AG08396 (cell line): ENCODE data around the gene SEMA4D.
"Not testable (repeated sequence)": the region's sequence is repeated elsewhere in the genome, so short reads cannot be mapped to it uniquely, and the experiment has no call there.

ENCODE experiments used
- DNase-seq: peaks from one replicate; pipeline ENCODE4 v3.0.0; 2012; ENCODE audit warnings: low spot score, mixed read lengths

Gene SEMA4D

DNA sequence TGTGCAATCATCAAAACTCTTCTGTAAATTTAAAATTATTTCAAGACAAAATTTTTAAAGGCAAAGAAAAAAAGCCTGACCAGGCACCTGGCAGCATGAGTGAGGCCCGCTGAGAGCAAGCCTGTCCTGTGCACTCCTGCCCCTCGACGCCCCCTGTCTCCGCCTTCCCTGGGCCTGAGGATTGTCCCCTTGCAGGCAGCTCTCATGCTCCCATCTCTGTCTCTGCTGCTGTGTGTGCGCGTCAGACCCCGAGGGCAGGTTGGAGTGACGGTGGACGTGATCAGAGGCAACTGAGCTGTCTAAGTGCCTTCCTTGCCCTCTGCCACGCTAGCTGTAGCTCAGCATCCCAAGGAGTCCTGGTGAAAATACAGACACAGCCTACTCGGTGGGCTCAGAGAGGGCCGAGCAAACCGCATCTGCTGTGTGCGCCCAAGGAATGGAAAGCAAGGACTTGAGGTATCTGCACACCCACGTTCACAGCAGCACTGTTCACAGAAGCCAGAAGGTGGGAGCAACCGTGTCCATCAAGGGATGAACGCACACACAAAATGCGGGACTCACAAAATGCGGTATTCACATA, 114.1 kb downstream of the SEMA4D start:
- DNase-seq: no peak

DNA sequence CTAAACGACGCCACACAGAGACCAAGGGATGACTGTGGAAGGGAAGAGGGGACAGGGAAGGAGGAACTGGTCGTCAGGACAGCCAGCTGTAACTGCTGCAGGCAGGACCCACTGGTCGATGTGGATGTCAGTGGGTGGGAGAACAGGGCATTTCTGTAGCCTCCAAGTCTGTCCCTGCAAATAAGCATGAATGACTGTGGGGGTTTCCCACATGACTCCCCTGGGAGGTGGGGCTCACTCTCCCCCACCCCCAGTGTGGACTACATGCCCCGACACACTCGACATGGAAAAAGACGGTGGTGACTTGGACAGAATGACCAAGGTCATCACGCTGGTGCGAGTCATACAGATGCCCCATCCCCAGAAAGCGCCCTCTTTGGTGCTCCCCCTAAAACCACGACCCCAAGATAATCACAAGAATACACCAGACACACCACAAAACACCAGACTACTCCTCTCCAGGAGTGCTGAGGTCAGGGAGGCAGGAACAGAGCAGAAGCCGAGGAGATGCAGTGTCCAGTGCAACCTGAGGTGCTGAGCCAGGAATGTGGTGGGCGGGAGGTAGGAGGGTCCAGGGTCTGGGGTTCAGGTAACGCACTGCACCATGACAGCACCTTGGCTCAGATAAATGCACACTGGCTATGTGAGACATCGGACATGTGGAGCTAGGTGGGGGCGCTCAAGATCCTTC, 114.7 kb downstream of the SEMA4D start:
- no peak for DNase-seq

DNA sequence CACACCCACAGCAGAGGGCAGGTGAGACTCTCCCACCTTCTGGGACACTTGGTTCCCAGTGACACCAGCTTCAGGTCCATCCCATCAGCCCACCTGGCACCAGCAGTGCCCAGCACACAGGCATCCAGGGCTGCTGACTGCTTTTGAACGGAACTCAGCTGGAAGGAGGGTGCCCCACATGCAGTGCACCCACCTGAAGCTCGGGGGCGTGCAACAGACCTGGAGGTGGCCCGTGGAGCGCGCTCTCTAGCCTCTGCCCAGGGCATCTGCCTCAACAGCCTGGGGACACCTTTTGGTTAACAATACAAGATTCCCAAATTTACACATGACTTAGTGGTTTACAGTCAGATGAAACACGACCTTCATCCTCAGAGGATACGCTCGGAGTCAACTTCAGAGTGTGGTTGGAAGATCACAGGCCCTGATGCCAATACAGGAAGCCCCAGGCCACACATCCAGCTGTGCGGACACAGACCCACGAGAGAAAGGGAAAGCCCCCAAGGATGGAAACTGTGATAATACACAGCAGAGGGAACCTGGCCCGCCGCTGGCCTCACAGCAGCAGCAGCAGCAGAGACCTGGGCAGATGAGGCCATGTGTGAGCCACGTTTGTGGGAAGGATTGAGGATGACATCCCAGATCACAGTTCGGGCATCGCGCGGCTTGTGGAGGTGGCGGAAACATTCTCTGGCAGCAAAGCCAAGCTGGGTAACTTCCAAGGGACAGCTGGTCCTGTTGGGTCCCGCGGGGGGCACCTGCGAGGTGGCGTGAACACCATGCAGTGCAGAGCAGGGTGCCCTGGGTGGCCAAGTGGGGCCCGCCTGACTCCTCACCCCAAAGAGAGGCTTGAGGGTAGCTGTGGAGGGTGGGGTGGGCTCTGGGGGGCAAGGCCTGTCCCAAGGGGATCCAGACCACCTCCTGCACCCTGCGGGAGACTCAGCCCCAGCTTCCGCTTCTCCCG, 115.6 kb downstream of the SEMA4D start:
- no peak for DNase-seq

GRCh38 chr9:89381308-89381609, 116.7 kb downstream of the SEMA4D start:
- no peak for DNase-seq

DNA sequence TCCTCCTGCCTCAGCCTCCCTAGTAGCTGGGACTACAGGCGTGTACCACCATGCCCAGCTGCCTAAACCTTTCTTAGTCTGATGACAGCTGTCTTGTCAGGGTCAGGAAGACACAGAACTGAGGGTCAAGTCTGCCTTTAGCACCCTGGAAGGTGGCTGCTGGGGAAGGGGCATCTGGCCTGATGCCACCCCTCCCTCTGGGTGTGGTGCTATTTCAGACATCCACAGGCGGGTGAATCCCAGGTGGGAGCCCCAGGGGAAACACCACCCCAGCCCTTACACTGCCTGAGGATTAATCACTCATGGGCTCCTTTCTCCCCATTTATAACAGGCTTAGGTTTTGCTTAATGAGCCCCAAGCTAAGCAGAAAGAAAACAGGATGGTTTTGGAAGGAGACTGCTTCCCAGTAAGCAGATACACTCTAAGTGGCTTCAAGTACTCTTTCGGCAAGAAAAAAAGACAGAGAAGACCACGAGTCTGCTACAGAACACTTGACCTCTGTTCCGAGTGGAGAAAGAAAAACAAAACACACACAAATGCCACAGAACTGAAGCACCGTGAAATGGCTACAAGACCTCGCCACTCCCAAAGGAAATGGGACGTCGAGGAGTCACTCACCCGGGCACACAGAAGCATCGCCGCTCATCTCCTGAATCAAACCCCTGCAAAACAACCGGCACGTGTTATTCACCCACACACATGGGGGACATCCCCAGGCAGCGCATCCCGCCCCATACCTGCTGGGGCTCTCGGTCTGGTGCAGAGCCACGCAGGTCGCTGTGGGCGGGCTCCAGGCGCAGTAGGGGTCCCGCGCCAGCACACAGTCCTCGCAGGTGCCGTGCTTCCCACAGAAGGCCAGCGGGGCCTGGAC, 117.2 kb downstream of the SEMA4D start:
- DNase-seq: no peak

DNA sequence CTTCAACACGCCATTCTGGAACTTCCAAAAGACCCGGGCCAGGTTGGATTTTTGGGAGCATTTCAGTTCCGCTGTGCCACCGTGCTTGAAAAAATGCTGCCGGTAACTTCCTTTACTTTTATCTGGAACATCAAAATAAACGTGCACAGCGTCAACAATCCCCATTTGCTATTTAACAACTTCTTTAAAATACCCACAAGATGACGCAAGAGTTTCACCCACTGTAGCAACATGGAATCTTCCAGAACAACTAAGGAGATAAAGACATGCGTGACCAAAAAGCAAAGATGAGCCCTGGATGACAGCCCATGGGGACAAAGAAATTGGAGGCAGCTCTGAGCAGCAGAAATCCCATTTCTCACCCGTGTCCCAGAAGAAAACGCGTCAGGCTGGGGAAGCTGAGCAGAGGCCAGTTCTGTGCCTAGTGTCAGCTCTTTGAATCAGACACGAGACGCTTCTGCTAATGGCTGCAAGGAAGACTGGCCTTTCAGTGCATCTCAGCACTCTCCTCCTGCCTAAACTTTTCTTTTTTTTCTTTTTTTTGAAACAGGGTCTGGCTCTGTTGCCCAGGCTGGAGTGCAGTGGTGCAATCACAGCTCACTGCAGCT, 118.3 kb downstream of the SEMA4D start:
- no peak for DNase-seq

GRCh38 chr9:89379031-89379430, 118.9 kb downstream of the SEMA4D start:
- no peak for DNase-seq

GRCh38 chr9:89378541-89378940, 119.4 kb downstream of the SEMA4D start:
- no peak for DNase-seq

DNA sequence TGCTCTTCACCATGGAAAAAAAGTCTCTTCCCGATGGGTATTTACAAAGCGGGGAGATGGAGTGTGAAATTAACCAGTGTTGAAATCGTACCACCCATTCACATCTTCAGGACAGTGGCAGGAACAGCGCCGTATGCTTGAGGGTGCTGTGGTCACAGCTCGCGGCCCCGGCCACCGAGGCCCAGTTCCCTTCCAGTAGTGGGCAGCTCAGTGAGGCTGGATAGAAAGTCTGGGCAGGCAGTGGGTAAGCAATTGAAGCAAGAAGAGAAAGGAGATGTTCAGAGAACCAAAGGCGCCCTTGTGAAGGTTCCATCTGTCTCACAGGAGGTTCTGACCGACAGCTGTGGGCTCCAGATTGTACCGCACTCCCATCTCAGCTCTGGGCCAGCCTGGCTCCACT, 120.5 kb downstream of the SEMA4D start:
- DNase-seq: no peak

DNA sequence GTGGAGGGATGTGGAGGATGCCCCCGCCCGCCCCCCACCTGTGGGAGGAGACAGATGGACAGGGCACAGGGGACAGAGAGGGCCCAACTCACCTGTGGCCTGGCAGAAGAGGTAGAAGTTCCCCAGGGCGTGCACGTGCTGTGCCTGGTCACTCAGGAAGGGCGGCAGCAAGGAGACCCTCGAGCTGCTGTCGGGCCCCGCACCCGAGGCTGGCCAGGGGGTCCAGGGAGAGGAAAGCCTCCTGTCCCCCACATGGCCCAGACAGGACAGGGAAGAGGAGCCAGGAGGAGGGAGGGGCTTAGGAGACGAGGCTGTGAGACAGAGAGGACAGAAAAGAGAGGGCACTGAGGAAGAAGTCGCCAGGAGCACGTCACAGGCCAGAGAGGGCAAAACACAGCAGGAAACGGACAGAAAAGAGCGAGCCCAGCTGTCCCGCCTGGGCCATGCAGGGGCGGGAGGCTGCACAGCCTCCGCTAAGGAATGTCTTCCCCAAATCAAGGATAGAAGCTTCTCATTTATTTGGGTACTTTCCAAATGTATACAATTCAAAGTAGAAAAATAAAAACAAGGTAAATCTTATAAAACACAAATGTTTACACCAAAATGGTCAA, 121.1 kb downstream of the SEMA4D start:
- no peak for DNase-seq

DNA sequence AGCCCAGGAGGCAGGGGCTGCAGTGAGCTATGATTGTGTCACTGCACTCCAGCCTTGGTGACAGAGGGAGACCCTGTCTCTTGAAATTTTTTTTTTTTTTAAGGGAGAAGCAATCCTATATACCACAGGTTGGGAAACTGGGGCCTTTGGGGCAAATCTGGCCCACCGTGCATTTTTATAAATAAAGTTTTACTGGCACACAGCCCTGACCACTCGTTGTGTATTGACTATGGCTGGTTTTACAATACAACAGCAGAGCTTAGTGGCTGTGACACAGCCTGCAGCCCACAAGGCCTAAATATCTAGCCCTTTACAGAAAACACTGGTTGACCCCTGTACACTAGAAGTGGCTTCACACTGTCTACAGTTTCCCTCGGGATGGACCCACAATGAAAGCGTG, 121.6 kb downstream of the SEMA4D start:
- DNase-seq: no peak

GRCh38 chr9:89375191-89375760, 122.6 kb downstream of the SEMA4D start:
- no peak for DNase-seq

DNA sequence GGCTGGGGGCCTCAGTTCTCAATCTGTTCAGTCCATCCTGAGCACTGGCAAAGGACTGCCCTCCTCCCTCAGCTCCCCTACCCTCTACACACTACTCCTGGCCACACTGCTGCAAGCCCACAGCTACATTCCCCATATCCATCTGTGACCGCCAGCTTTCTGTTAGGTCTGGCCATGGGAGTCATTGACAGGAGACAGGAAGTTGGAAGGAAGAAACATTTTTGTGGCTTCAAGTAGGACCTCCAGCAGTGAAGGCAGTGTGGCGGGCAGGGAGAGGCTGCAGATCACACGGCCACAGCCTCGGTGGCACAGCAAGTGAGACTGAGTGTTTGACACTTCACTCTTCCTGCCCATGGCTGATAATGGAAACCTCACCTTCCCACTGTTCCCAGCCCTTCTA, 123.7 kb downstream of the SEMA4D start:
- no peak for DNase-seq

DNA sequence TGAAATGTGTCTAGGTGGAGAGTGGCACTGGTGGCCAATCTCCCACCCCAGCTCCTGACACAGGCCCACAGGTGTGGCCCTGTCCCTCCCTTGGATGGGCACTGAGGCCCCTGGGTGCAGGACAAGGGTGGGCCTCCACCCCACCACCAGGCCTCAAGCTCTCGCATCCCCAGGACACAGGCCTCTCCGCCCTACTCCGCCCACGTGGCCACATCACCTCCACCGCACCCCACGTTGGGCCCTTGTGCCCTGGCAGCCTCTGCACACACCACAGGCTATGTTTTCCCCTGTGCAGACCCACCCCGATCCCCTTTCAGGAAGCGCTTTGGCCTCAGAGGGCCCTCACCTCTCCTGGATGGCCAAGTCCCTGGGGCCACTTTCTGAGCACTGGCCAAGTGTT, 124.9 kb downstream of the SEMA4D start:
- no peak for DNase-seq

- DNase-seq: no peak
Observed at GRCh38 chr9:89372230-89372816, 125.6 kb downstream of the SEMA4D start.

DNA sequence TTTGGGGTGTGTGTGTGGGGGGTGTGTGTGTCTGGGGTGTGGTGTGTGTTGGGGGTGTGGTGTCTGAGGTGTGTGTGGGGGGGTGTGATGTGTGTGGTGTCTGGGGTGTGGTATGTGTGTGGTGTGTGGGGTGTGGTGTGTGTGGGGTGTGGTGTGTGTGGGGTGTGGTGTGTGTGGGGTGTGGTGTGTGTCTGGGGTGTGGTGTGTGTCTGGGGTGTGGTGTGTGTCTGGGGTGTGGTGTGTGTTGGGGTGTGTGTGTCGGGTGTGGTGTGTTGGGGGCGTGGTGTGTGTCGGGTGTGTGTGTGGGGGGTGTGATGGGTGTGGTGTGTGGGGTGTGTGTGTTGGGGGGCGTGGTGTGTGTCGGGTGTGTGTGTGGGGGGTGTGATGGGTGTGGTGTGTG, 126.1 kb downstream of the SEMA4D start:
- DNase-seq: not testable (repeated sequence)

GRCh38 chr9:89370593-89370992, 127.3 kb downstream of the SEMA4D start:
- no peak for DNase-seq

DNA sequence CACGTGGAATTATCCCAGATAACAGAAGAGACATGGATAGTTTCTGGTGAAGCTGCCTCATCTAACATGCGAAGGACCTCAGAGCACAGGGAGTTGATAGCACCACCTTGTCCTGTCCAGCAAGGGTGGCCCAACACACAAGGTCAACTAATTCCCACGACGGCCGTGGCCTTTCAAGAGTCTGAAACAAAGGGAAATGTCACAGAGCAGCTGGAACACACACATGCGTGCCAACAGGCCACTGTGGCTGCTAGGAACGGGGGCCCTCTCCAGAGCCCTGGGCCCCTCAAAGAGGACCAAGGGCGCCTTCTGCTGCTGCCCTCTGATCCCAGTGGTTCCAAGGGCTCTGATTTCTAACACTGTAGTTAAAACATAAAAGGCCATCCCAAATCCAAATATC, 128.9 kb downstream of the SEMA4D start:
- DNase-seq: no peak

- DNase-seq: no peak
Observed at GRCh38 chr9:89368550-89368949, 129.4 kb downstream of the SEMA4D start.

- no peak for DNase-seq
Observed at GRCh38 chr9:89367726-89368437, 130.0 kb downstream of the SEMA4D start.
